IPS-18c (cell line): ENCODE data around the gene TMEM178A.
"Not testable (repeated sequence)": the region's sequence is repeated elsewhere in the genome, so short reads cannot be mapped to it uniquely, and the experiment has no call there.

Experiments
- H3K4me3 ChIP-seq: 2 replicates; pipeline ENCODE4 v1.7.0; 2013; ENCODE audit warnings: low read depth, mild to moderate bottlenecking, low read length, moderate library complexity; ENCODE audit not compliant: insufficient read depth
- H3K9me3 ChIP-seq: one replicate; pipeline ENCODE4 v1.6.1; 2013; ENCODE audit warnings: mild to moderate bottlenecking, low read length, moderate library complexity; ENCODE audit not compliant: control insufficient read depth, insufficient read depth

TMEM178A gene

DNA sequence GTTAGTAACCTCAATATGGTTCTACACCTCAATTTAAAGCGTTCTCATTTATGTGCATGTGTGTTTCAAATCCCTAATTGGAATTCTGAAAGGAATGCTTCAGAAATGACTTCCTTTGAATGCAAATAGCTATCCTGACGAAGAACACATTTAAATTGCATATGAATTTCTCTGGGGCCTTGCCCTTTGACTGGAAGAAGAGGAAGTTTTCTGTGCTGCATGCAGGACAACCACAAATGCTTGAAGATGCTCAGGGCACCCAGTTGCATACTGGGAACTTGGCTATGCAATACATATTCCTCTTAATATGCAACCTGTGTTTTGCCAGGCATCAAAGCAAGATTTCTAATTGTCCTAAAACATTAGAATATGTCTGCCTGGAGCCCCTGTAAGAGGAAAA lies 55.3 kb downstream of the TMEM178A start:
- H3K4me3 ChIP-seq: no peak overlapping the region
- H3K9me3 ChIP-seq: no peaks in the 10 kb centered on the region

DNA sequence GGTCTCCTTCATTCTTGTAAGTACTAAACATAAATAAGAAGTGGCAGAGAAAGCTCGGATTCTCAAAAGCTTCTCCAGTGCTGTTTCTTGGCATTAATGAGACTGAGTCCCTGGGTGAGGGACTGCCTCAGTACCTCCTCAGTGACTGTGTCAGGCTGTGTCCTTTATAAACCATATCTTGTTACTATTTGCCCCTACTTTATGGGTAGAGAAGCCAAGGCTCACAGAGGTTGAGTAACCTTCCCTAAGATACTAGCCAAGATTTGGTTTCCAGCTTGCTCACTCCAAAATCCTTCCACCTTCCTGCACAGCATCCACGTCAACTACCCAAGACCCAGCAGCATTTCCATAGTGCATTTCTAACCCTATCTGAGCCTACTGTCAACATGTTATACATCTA lies 57.8 kb downstream of the TMEM178A start:
- H3K4me3 ChIP-seq: no peak overlapping the region
- no peaks in the 10 kb centered on the region for H3K9me3 ChIP-seq

GRCh38 chr2:39723946-39724827 lies 58.5 kb downstream of the TMEM178A start:
- Histone ChIP-seq H3K9me3 (no peaks in the 10 kb centered on the region), H3K4me3 (no peak overlapping the region)

DNA sequence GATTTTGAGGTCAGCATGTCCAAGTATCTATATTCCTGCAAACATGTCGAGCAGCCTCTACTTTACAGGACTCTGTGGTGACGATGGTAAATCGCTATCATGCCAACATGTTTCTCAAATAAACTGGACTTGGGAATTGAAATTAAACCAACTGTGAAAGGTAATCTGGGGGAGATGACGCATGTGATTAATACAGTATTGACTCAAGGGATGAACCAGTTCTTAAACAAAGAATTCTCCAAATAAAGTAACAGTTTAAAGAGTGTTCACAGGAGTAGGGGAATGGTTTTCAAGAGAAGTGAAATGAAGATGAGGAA lies 59.1 kb downstream of the TMEM178A start:
- H3K9me3 ChIP-seq: no peaks in the 10 kb centered on the region
- H3K4me3 ChIP-seq: no peak overlapping the region

DNA sequence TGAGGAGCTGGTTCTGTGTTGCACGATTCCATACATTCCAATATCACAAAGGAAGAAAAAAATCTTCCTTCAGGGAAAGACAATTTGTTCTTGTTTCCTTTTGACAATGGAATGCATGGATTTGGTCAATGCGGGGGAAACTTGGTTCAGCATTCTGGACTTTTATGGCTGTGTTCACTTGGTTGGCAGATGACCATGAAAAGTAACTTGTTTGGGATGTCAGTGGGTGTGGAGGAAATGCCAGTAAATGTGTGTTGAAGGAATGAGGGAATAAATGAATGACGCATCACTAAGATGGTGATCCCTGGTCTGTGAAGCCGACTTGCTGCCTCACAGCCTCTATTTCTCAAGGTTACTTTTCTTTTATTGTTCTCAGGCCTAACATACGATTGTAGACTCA lies 59.7 kb downstream of the TMEM178A start:
- no peaks in the 10 kb centered on the region for H3K9me3 ChIP-seq
- H3K4me3 ChIP-seq: no peak overlapping the region

DNA sequence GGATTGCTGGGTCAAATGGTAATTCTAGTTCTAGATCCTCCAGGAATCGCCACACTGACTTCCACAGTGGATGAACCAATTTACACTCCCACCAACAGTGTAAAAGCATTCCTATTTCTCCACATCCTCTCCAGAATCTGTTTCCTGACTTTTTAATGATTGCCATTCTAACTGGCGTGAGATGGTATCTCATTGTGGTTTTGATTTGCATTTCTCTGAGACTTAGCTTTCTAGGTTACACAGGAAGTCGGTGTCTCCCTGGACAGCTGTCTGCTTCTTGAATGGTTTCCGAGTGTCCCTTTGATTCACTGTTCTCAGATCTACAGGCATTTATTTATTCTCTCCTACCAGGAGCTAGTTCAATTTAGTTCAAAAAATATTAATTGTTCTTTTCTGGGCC lies 62.4 kb downstream of the TMEM178A start:
- H3K4me3 ChIP-seq, H3K9me3 ChIP-seq: not testable (repeated sequence)

- H3K4me3 ChIP-seq: no peak overlapping the region
These were observed 63.2 kb downstream of the TMEM178A start for GRCh38 chr2:39728941-39729351.

GRCh38 chr2:39730276-39730675 lies 64.6 kb downstream of the TMEM178A start:
- Histone ChIP-seq H3K9me3 (no peaks in the 10 kb centered on the region), H3K4me3 (no peak overlapping the region)

More at GRCh38 chr2:39728941-39729351, 63.2 kb downstream of the TMEM178A start:
- no peaks in the 10 kb centered on the region for H3K9me3 ChIP-seq

DNA sequence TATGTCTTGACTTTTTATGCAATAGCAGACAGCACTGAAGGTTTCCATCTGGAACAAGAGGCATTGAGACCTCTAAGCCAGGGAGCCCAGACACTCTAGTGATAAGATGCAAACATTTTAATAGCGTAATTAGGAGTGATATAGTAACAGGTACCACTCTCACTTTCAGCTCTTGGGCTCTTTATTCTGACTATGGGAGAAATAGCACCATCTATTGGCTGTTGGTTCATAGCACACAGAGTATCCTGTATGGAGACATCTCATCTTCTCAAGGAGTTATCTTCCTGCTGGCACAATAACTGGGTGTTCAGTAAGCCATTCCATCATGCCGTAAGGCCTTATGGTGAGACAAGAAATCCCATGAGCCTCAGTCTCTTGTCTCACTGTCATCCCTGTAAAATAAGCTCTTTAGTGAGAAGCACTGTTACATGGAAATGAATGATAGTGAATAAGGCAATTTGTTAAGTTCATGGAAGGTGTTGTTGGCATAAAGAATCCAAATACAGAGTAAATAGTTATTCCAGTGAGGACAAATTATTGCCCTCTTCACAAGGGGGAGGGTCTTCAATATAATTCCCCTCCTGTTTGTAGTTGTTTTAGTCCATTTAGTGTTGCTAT lies 65.1 kb downstream of the TMEM178A start:
- Histone ChIP-seq H3K9me3 (no peaks in the 10 kb centered on the region), H3K4me3 (no peak overlapping the region)

DNA sequence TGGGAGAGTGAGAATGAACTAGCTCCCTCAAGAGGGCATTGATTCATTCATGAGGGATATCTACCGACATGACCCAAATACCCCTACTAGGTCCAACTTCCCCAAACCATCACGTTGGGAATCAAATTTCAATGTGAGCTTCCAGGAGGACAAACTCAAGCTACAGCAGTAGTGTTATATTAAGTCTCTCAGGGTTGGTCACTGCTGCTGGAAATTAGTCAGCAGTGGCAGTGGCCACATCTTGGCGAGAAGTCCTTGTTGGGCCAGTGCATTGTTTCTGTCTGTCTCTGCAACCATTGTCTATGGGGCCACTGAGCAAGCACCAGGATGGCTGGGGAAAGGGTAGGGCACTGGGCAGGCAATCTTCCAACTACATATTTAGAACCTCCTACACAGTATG lies 65.8 kb downstream of the TMEM178A start:
- Histone ChIP-seq H3K4me3 (no peak overlapping the region), H3K9me3 (no peaks in the 10 kb centered on the region)

DNA sequence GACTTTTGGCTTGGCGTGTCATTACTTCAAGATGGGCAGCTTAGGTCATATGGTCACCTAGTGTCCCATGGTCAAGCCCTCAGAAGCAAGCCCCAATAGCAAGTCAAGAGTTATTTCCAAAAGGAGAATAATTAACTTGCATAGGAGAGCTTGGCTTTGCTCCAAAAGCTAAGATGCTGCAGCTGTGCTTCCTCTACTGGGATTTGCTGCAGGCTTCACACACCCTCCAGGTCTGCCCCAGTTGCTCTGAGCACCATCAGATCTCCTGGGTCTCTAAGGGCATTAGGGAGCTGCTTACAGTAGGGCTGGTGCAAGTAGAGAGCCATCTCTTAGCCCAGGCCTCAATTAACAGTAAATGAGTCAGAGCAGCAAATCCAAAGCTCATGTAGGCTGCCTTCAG lies 66.8 kb downstream of the TMEM178A start:
- no peaks in the 10 kb centered on the region for H3K9me3 ChIP-seq
- H3K4me3 ChIP-seq: no peak overlapping the region

- Histone ChIP-seq H3K4me3 (no peak overlapping the region), H3K9me3 (no peaks in the 10 kb centered on the region)
These were observed 67.5 kb downstream of the TMEM178A start for GRCh38 chr2:39733070-39733674.

DNA sequence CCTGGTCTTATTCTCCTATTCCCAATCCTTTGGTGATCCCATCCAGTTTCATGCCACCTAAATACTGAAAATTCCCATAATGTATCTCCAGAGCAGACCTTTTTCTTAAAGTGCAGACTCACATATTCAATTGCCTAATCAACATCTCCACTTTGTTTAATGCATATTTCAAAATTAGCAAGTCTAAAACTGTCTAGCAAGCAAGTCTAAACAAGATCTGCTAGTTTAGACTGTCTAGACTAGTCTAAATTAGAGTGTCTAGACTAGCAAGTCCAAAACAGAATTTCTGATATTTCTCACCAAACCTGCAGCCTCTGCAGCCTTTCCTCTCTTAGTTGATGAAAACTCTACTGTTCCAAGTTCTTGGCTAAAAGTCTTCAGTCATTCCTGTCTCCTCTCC lies 68.7 kb downstream of the TMEM178A start:
- Histone ChIP-seq H3K9me3 (no peaks in the 10 kb centered on the region), H3K4me3 (no peak overlapping the region)

DNA sequence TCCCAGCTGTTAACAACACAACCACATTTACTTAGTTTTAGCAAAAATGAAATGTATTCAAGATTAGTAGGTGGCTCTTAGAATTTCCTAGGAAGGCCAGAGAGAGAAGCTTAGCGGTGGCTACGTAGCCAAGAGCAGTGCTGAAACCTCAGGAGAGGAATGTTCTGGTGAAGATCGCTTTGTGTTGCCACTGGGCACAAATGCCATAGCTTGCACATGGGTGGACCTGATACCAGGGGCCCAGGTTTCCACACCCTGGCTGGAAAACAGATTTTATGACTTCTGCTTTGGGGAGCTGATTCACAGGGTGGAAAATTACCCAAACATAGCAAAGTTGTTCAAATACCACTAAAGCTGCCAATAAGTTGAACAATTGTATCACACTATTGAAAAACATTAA lies 69.9 kb downstream of the TMEM178A start:
- H3K9me3 ChIP-seq: no peaks in the 10 kb centered on the region

DNA sequence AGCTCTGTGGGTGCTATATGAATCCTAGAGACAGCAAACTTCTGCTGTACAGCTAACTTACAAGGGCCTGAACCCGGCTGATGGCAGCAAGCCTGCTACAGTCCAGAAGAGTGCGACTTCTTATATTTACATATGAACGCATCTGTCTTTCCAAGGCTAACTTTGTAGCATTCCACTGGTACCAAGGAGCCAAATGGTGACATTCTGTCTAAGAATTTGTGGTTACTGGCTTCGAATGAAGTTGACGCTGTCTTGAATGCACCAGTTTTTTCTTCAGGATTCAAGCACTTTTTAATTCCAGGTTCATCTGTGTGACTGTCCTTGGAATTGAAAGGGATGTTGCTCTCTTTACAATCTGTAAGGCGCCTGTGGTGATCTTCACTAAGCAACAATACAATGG lies 70.9 kb downstream of the TMEM178A start:
- Histone ChIP-seq H3K4me3 (no peak overlapping the region), H3K9me3 (no peaks in the 10 kb centered on the region)

More for the DNA sequence above, 69.9 kb downstream of the TMEM178A start:
- no peak overlapping the region for H3K4me3 ChIP-seq

DNA sequence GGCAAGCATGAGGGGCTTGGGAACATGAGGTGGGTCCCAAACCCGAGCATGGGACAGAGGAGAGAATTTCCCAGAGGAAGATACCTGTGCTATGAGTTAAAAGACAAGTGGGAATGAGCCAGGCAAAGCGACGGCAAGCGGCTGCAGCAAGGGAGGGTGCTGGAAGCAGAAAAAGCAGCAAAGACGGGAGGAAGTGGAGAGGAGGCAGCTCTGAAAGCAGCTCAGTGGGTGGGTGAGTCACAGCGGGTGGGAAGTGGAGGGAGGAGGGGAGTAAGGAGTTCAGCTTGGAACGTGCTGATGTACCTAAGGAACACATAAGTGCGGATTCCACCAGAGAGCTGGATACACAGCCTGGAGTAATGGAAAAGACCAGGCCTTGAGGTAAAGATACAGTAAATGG lies 71.9 kb downstream of the TMEM178A start:
- Histone ChIP-seq H3K9me3 (no peaks in the 10 kb centered on the region), H3K4me3 (no peak overlapping the region)

DNA sequence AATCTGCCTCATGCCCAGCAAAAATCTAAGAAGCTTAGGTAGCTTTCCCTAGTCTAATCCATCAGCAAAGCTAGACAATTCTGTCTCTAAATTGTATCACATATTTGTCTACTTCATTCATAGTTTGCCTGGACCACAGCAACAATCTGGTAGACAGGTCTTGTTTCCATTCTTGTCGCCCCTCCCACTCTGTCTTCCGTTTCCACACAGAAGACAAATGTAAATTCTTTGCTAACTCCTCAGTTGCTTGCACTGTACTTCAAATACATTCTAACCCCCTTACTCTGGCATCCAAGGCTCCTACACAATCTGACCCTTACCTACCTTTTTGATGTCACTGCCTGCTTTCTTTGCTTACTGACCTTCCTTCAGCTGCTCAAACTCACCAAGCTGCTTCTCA lies 73.2 kb downstream of the TMEM178A start:
- H3K9me3 ChIP-seq: no peaks in the 10 kb centered on the region
- H3K4me3 ChIP-seq: no peak overlapping the region

GRCh38 chr2:39739386-39739785 lies 73.7 kb downstream of the TMEM178A start:
- Histone ChIP-seq H3K4me3 (no peak overlapping the region), H3K9me3 (no peaks in the 10 kb centered on the region)
